ENCODE data around the gene SPATC1L. TPM values are rescaled to one million over a fixed set of nuclear protein-coding genes. Genes with fewer than 3 reads are reported as not detected.

Gene SPATC1L
- total RNA-seq, 1 experiment from 2014 or later: 4.3 TPM

GRCh38 chr21:46217511-46218196 is 33.4 kb upstream of the SPATC1L start:
- in situ Hi-C loops (cut with HindIII; ENCODE audit: low pct_unique_long_range_greater_than_20kb, low sequenced_read_pairs): no loop called here
- no peak for DNase-seq (ENCODE audit: low read depth, low spot score)

GRCh38 chr21:46216132-46216747 is 32.0 kb upstream of the SPATC1L start:
- in situ Hi-C loops (cut with HindIII; ENCODE audit: low pct_unique_long_range_greater_than_20kb, low sequenced_read_pairs): no loop called here

GRCh38 chr21:46215436-46216131 is 31.3 kb upstream of the SPATC1L start:
- in situ Hi-C loops (cut with HindIII; ENCODE audit: low pct_unique_long_range_greater_than_20kb, low sequenced_read_pairs): no loop called here
- no peak for DNase-seq (ENCODE audit: low read depth, low spot score)

More at GRCh38 chr21:46216132-46216747, 32.0 kb upstream of the SPATC1L start:
- DNase-seq (ENCODE audit: low read depth, low spot score): no peak

- in situ Hi-C loops (cut with HindIII; ENCODE audit: low pct_unique_long_range_greater_than_20kb, low sequenced_read_pairs): no loop called here
- DNase-seq (ENCODE audit: low read depth, low spot score): no peak
Measured at GRCh38 chr21:46214478-46215340, 30.4 kb upstream of the SPATC1L start.

- in situ Hi-C loops (cut with HindIII; ENCODE audit: low pct_unique_long_range_greater_than_20kb, low sequenced_read_pairs): no loop called here
- DNase-seq (ENCODE audit: low read depth, low spot score): no peak
Measured at GRCh38 chr21:46213620-46214286, 29.5 kb upstream of the SPATC1L start.

- no peak for DNase-seq (ENCODE audit: low read depth, low spot score)
- in situ Hi-C loops (cut with HindIII; ENCODE audit: low pct_unique_long_range_greater_than_20kb, low sequenced_read_pairs): no loop called here
Measured at GRCh38 chr21:46212721-46213484, 28.6 kb upstream of the SPATC1L start.

- in situ Hi-C loops (cut with HindIII; ENCODE audit: low pct_unique_long_range_greater_than_20kb, low sequenced_read_pairs): no loop called here
- DNase-seq (ENCODE audit: low read depth, low spot score): no peak
Measured at GRCh38 chr21:46211786-46212720, 27.8 kb upstream of the SPATC1L start.

GRCh38 chr21:46211376-46211775 is 27.1 kb upstream of the SPATC1L start:
- no peak for DNase-seq (ENCODE audit: low read depth, low spot score)
- in situ Hi-C loops (cut with HindIII; ENCODE audit: low pct_unique_long_range_greater_than_20kb, low sequenced_read_pairs): no loop called here

- DNase-seq (ENCODE audit: low read depth, low spot score): no peak
- in situ Hi-C loops (cut with HindIII; ENCODE audit: low pct_unique_long_range_greater_than_20kb, low sequenced_read_pairs): no loop called here
Measured at GRCh38 chr21:46210378-46211136, 26.3 kb upstream of the SPATC1L start.

GRCh38 chr21:46208761-46209721 is 24.8 kb upstream of the SPATC1L start:
- in situ Hi-C loops (cut with HindIII; ENCODE audit: low pct_unique_long_range_greater_than_20kb, low sequenced_read_pairs): no loop called here
- no peak for DNase-seq (ENCODE audit: low read depth, low spot score)

GRCh38 chr21:46207920-46208591 is 23.8 kb upstream of the SPATC1L start:
- in situ Hi-C loops (cut with HindIII; ENCODE audit: low pct_unique_long_range_greater_than_20kb, low sequenced_read_pairs): no loop called here

GRCh38 chr21:46207006-46207919 is 23.0 kb upstream of the SPATC1L start:
- DNase-seq (ENCODE audit: low read depth, low spot score): no peak
- in situ Hi-C loops (cut with HindIII; ENCODE audit: low pct_unique_long_range_greater_than_20kb, low sequenced_read_pairs): no loop called here

More at GRCh38 chr21:46207920-46208591, 23.8 kb upstream of the SPATC1L start:
- no peak for DNase-seq (ENCODE audit: low read depth, low spot score)
